Esophagus squamous epithelium (tissue), 4 donors: ENCODE measurements around the gene SUSD2.

ENCODE experiments used
- CTCF ChIP-seq, 6 experiments: fragments of 450-650 bp in 4 of 6; fragments of 200-600 bp in 2 of 6; sonication (generic) in 2 of 6; IDR thresholded peaks; one replicate each; pipeline ENCODE4 v1.5.1; 2016 to 2019; ENCODE audit warnings: antibody characterized with exemption in 6 of 6, mild to moderate bottlenecking in 4 of 6, moderate library complexity in 4 of 6
- POLR2A ChIP-seq, 4 donors: fragments of 450-650 bp; IDR thresholded peaks; one replicate each; pipeline ENCODE4 v1.6.1; 2017; ENCODE audit warnings: antibody characterized with exemption in 4 of 4, mild to moderate bottlenecking in 4 of 4, moderate library complexity in 3 of 4

DNA sequence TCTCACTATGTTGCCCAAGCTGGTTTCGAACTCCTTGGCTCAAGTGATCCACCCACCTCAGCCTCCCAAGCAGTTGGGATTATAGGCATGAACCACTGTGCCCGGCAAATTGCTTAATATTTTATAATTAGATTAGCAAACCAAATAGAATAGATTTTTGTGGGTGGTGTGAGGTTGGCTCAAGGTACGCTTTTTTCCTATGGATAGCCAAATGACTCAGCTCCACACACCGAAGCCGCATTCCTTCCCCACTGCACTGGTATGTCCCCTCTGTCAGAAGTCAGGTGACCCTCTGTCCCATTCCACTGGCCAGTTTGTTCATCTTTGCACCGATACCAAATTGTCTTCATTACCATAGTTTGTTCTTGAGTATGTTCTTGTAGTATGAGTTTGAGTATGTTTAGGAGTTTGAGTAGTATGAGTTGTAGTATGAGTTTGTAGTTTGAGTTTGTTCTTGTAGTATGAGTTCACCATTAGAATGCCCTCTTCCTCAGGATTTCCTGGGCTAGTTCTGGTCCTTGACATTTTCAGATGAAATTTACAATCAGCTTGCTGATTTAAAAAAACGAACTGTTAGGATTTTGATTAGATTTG is 19.4 kb downstream of the SUSD2 start:
- TF ChIP-seq CTCF (IDR thresholded peaks at IDR 0.05) = no peak
- TF ChIP-seq POLR2A (IDR thresholded peaks at IDR 0.05) = no peak
